GM21526 (cell line): Measurements from ENCODE around the gene ITPR1.

Experiments
- ATAC-seq: cut with Tn5 transposase; IDR thresholded peaks from one replicate; pipeline ENCODE4 v1.9.1; 2021; ENCODE audit warnings: moderate library complexity; ENCODE audit not compliant: unreplicated experiment, low FRiP score

The ITPR1 gene

GRCh38 chr3:4732925-4733324 is 239.8 kb downstream of the ITPR1 start:
- no peak for ATAC-seq

GRCh38 chr3:4734454-4734853 is 241.3 kb downstream of the ITPR1 start:
- no peak for ATAC-seq

- no peak for ATAC-seq
These were observed 242.1 kb downstream of the ITPR1 start for GRCh38 chr3:4735243-4735642.

DNA sequence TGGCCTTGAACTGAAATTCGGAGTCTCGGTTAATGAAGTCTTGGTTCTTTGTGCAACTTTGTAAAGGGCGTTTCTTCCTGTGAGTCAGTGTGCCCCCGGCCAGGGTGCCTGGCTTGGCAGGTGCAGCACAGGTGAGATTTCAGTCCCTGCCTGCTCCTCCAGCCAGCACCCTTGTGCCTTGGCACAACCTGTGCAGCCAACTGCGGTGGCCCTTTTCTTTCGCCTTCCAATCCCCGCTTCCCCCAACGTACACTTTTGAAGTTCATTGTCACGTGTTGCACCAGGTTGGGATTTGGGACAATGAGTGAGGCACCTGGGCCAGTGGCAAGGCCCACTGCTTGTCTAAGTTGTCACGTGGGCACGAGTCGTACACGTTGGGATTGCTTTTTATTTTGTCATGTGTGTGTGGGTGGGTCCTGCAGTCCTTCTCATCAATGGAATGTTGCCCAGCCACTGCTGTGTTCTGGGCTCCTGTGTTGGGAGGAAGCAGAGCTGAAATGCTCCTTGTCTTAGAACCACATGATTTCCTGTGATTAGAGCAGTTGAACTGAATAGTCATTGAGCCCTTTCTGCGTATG is 243.2 kb downstream of the ITPR1 start:
- no peak for ATAC-seq

DNA sequence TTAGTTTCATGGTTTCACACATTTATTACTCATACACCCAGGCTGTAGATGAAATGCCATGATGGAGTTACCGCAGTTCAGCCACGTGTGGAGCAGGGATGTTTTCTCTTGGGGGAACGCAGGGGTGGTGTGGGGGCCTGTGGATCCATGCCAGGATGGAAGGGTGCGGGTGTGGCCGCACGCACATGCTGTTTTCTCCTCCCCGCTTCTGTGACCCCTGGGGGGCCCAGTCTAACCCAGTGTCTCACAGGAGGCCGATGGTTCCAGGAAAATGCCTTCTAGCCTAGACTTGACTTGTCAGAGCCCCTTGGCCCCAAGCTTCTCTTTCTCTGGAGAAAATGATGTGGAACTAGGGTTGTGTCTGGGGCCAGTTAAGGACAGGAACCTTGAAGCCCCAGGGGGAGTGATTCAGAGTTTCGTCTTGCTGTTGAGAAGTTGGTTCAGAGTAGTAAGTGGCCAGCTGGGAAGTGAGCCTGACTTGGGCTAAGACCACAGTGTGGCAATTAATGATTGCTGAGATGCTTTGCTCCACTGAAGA is 245.7 kb downstream of the ITPR1 start:
- ATAC-seq = no peak

- no peak for ATAC-seq
These were observed 246.4 kb downstream of the ITPR1 start for GRCh38 chr3:4739289-4740236.

GRCh38 chr3:4740397-4741105 is 247.4 kb downstream of the ITPR1 start:
- ATAC-seq = no peak

DNA sequence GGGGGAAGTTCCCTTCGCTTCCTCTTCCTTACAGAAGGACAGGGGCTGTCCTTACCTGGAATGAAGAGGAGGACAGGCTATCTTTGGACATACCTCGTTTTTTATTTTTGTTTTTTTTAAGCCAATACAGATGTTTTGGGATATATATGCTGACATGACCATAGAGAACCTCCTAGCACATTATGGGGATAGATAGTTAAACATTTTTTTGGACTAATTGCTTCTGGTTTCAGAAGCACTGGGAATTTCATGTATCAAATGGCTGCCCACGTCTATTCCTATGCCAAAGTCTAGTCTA is 247.9 kb downstream of the ITPR1 start:
- no peak for ATAC-seq

- no peak for ATAC-seq
These were observed 248.5 kb downstream of the ITPR1 start for GRCh38 chr3:4741404-4742307.

GRCh38 chr3:4742359-4742758 is 249.2 kb downstream of the ITPR1 start:
- no peak for ATAC-seq

- ATAC-seq = no peak
These were observed 250.2 kb downstream of the ITPR1 start for GRCh38 chr3:4743371-4743770.

DNA sequence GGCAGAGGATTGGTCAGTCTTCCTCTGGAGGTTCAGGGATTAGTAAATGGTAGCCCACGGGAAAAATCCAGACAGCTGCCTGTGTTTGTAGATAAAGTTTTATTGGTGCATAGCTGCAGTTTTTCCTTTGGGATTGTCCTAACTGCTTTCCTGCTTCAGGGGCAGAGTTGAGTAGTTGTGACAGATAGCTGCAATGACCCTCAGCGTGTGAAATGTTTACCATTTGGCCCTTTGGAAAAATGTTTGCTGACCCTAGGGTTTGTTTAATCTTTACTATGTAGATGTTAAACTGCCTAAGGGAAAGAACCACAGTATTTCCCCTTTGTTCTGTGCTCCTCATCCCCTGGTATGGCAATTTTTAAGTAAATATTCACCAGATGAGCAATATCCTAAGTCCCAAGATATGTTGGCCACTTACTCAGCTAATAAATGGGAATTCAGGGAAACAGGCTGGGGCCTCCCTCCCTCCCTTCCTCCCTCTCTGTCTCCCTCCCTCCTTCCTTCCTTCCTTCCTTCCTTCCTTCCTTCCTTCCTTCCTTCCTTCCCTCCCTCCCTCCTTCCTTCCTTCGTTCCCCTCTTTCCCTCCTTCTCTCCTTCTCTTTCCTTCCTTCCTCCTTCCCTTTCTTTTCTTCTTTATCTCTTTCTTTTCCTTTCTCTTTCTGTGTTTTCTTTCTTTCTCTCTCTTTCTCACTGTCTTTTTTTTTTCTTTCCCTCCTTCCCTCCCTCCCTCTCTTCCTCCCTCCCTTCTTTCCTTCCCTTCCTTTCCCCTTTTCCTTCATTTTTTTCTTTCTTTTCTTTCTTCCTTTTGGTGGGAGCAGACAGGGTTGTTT is 251.5 kb downstream of the ITPR1 start:
- no peak for ATAC-seq

DNA sequence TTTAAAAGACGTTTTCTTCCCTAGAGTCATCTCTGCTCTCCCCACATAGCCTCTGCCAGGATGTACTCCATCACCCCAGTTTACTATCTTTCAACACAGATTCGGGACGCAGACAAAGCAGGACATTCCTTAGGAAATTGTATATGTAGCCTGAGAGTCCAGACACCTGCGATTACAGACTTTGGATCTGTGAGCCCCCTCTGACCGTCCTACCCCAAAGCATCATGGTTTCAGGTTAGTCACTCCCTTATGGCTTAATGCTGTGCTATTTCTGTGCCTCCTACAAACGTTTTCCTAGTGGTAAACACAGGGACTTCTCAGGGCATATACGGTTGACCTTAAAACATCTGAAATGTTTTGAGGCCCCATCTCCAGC is 252.1 kb downstream of the ITPR1 start:
- no peak for ATAC-seq

GRCh38 chr3:4746241-4746958 is 253.3 kb downstream of the ITPR1 start:
- no peak for ATAC-seq

DNA sequence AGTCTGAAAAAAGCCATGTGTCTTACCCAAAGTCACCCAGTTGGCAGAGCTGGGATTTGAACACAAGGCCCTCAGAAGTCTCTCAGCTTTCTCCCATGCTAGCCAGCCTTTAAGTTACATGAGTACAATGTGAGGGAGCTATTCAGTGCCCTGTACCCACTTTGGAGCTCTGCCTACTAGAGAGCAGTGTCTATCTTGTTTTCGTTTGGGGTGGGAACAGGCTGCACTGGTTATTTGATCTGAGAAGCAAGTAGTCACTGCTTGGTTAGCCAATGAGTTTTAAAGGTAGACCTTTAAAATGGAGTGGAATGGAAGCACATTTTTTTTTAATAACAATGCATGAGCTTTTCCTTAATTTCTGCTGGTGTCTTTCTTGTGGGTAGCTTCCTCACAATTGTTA is 255.0 kb downstream of the ITPR1 start:
- ATAC-seq = no peak

GRCh38 chr3:4748701-4749378 is 255.7 kb downstream of the ITPR1 start:
- ATAC-seq = no peak

GRCh38 chr3:4749567-4750002 is 256.4 kb downstream of the ITPR1 start:
- no peak for ATAC-seq

DNA sequence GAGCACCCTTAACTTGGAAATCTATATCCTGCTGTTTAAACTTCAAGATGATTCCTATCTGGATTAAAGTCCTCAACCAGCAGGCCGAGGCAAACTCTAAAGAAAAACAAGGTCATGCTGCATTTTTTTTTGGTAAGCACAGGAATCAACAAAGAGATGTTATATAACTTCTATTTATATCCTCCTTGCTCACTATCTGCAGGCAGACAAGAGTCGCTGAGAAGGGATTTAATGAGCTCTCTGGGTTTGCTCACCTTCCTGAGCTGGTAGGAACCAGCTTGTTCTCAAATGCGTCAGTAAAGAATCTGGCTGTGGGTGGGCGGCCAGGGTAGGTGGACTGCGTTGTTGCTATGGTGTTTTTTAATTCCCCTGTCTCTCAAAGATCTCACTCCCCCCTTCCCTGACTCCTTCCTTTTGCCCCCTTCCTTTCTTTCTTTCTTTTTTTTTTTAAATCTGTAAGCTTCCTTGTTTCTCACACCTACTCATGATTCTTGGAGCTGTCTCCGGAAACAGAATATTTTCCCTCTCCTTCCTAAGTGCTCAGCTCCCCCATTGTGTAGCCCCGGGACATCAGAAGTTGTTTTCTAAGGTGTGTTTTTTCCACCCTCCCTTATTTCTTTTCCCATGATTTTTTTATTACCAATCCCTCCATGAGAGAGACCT is 257.3 kb downstream of the ITPR1 start:
- no peak for ATAC-seq
